ENCODE measurements around the gene MYPOP.
"Not testable (repeated sequence)": the region's sequence is repeated elsewhere in the genome, so short reads cannot be mapped to it uniquely, and the experiment has no call there.

MYPOP gene

DNA sequence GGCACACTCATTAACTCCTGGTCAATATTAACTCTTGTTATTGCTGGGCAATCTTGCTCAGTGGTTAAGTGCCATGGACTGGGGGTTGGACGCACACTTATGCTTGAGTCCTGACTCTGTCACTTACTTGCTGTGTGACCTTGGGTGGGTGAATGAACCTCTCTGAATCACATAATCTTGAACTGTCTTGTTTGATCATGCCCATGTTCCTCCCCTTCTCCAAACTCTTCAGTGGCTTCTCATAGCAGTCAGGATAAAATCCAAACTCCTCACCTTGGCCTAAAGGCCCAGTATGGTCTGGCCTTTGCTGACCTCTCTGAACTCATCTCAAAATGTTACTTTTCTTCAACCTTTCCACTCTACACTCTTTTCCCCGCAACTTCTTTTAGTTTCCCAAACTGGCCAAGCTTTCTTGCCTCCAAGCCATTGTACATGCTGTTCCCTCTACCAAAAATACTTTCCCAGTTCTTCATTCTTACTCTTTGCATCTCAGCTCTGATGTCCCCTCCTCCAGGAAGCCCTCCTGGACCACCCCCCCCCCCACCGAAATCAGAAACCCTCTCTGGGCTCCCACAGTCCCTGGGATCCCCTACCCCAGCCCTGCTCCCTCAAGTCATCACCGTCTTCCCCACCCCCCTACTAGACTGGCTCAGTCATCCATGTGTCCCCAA lies 2.4 kb downstream of the MYPOP start:
- DNase-seq = no peak
- peaks cover 4% of the 10 kb centered on the region; the same call in 1 of the 2 replicates for H4K20me1 ChIP-seq (ENCODE audit: insufficient read depth, low read length)

DNA sequence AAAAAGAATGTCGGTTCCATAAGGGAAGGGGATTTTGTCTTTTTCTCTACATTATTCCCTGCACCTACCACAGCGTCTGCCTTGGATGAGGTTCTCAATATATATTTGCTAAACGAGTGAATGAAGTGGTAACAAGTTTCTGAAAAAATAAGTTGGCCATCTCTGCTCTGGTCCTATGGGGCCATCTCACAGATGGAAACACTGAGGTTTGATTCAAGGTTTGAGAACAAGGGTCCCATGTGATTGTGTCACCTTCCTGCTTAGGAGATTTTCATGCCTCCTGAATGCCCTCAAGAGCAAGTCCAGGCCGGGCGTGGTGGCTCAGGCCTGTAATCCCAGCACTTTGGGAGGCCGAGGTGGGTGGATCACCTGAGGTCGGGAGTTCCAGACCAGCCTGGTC lies 3.2 kb downstream of the MYPOP start:
- H3K79me2 ChIP-seq (ENCODE audit: insufficient read depth, low read length) = peaks cover 28% of the 10 kb centered on the region
- H3K27ac ChIP-seq (ENCODE audit: low read length) = no peak overlapping the region
- H3K4me2 ChIP-seq (ENCODE audit: insufficient read depth, low read length) = no peak overlapping the region
- DNase-seq (no peak), ATAC-seq (ENCODE audit: insufficient read depth, low read depth) (no peak)
- no peak overlapping the region for H3K9ac ChIP-seq (ENCODE audit: low read depth, low read length)
- no peak overlapping the region for H2AFZ ChIP-seq (ENCODE audit: low read depth, low read length)
- no peaks in the 10 kb centered on the region for H3K27me3 ChIP-seq (ENCODE audit: insufficient read depth, low read length, poor library complexity)
- TF ChIP-seq, protein P1, sequence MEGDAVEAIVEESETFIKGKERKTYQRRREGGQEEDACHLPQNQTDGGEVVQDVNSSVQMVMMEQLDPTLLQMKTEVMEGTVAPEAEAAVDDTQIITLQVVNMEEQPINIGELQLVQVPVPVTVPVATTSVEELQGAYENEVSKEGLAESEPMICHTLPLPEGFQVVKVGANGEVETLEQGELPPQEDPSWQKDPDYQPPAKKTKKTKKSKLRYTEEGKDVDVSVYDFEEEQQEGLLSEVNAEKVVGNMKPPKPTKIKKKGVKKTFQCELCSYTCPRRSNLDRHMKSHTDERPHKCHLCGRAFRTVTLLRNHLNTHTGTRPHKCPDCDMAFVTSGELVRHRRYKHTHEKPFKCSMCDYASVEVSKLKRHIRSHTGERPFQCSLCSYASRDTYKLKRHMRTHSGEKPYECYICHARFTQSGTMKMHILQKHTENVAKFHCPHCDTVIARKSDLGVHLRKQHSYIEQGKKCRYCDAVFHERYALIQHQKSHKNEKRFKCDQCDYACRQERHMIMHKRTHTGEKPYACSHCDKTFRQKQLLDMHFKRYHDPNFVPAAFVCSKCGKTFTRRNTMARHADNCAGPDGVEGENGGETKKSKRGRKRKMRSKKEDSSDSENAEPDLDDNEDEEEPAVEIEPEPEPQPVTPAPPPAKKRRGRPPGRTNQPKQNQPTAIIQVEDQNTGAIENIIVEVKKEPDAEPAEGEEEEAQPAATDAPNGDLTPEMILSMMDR (IDR thresholded peaks at IDR 0.05; ENCODE audit: borderline replicate concordance, extremely low read depth, low read length, poor library complexity, severe bottlenecking) = no peak
- TF ChIP-seq EZH2 (IDR thresholded peaks at IDR 0.05; ENCODE audit: borderline replicate concordance, low read depth, low read length, severe bottlenecking) = no peak
- H3K4me1 ChIP-seq (ENCODE audit: insufficient read depth, low read length) = peaks cover 27% of the 10 kb centered on the region
- peaks cover 51% of the 10 kb centered on the region for H3K36me3 ChIP-seq (ENCODE audit: insufficient read depth, low read length)
- H4K20me1 ChIP-seq (ENCODE audit: insufficient read depth, low read length) = peaks cover 4% of the 10 kb centered on the region; the same call in 1 of the 2 replicates
- H3K4me3 ChIP-seq (ENCODE audit: low read depth in 1 of 2, low read length in 2 of 2) = no peak overlapping the region
- H3K9me3 ChIP-seq (ENCODE audit: insufficient read depth, low read length, severe bottlenecking) = no peaks in the 10 kb centered on the region

More for the DNA sequence above, 2.4 kb downstream of the MYPOP start:
- H3K9ac ChIP-seq (ENCODE audit: low read depth, low read length) = no peak overlapping the region
- TF ChIP-seq, protein P1 (IDR thresholded peaks at IDR 0.05; ENCODE audit: borderline replicate concordance, extremely low read depth, low read length, poor library complexity, severe bottlenecking) = no peak
- no peak for TF ChIP-seq EZH2 (IDR thresholded peaks at IDR 0.05; ENCODE audit: borderline replicate concordance, low read depth, low read length, severe bottlenecking)
- no peak overlapping the region for H2AFZ ChIP-seq (ENCODE audit: low read depth, low read length)
- H3K79me2 ChIP-seq (ENCODE audit: insufficient read depth, low read length) = peaks cover 28% of the 10 kb centered on the region
- ATAC-seq (ENCODE audit: insufficient read depth, low read depth) = no peak
- peaks cover 27% of the 10 kb centered on the region for H3K4me1 ChIP-seq (ENCODE audit: insufficient read depth, low read length)
- H3K9me3 ChIP-seq (ENCODE audit: insufficient read depth, low read length, severe bottlenecking) = no peaks in the 10 kb centered on the region
- peaks cover 49% of the 10 kb centered on the region for H3K36me3 ChIP-seq (ENCODE audit: insufficient read depth, low read length)
- H3K4me3 ChIP-seq (ENCODE audit: low read depth in 1 of 2, low read length in 2 of 2) = no peak overlapping the region
- no peaks in the 10 kb centered on the region for H3K27me3 ChIP-seq (ENCODE audit: insufficient read depth, low read length, poor library complexity)
- H3K4me2 ChIP-seq (ENCODE audit: insufficient read depth, low read length) = peak overlapping the region; percentile 68; the same call in 1 of the 2 replicates
- no peak overlapping the region for H3K27ac ChIP-seq (ENCODE audit: low read length)

- DNase-seq (no peak), ATAC-seq (ENCODE audit: insufficient read depth, low read depth) (no peak)
- Histone ChIP-seq H3K9ac (ENCODE audit: low read depth, low read length) (no peak overlapping the region), H3K27ac (ENCODE audit: low read length) (no peak overlapping the region), H3K36me3 (ENCODE audit: insufficient read depth, low read length) (peaks cover 51% of the 10 kb centered on the region), H2AFZ (ENCODE audit: low read depth, low read length) (no peak overlapping the region), H3K9me3 (ENCODE audit: insufficient read depth, low read length, severe bottlenecking) (no peaks in the 10 kb centered on the region), H3K27me3 (ENCODE audit: insufficient read depth, low read length, poor library complexity) (no peaks in the 10 kb centered on the region), H3K4me3 (ENCODE audit: low read depth in 1 of 2, low read length in 2 of 2) (no peak overlapping the region), H3K79me2 (ENCODE audit: insufficient read depth, low read length) (peaks cover 27% of the 10 kb centered on the region), H3K4me1 (ENCODE audit: insufficient read depth, low read length) (peaks cover 16% of the 10 kb centered on the region), H4K20me1 (ENCODE audit: insufficient read depth, low read length) (peaks cover 4% of the 10 kb centered on the region; the same call in 1 of the 2 replicates), H3K4me2 (ENCODE audit: insufficient read depth, low read length) (no peak overlapping the region)
- TF ChIP-seq, protein P1 (IDR thresholded peaks at IDR 0.05; ENCODE audit: borderline replicate concordance, extremely low read depth, low read length, poor library complexity, severe bottlenecking) = no peak
These were observed 5.1 kb downstream of the MYPOP start for GRCh38 chr19:45897261-45897812.

DNA sequence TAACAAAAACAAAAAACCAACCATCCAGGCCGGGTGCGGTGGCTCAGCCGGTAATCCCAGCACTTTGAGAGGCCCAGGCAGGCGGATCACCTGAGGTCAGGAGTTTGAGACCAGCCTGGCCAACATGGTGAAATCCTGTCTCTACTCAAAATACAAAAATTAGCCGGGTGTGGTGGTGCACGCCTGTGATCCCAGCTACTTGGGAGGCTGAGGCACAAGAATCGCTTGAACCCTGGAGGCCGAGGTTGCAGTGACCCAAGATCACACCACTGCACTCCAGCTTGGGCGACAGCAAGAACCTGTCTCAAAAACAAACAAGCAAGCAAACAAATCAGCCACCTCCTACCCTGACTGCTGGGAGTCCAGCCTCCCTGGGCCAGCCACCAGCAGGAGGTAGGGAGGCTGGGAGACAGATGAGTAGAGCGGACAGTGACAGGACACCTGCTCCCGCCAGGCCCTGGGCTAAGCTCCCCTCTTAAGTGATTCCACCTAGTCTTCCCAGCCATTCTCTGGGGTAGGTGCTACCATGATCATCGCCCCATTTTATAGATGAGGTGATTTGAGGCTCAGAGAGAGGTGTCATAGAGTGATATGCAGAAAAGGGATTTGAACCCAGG lies 6.3 kb downstream of the MYPOP start:
- Histone ChIP-seq H3K4me1 (ENCODE audit: insufficient read depth, low read length) (peaks cover 10% of the 10 kb centered on the region), H3K79me2 (ENCODE audit: insufficient read depth, low read length) (peaks cover 16% of the 10 kb centered on the region), H3K36me3 (ENCODE audit: insufficient read depth, low read length) (peaks cover 49% of the 10 kb centered on the region)
- DNase-seq; H3K9me3 ChIP-seq (ENCODE audit: insufficient read depth, low read length, severe bottlenecking); ATAC-seq (ENCODE audit: insufficient read depth, low read depth); H4K20me1 ChIP-seq (ENCODE audit: insufficient read depth, low read length); H3K27ac ChIP-seq (ENCODE audit: low read length); H3K4me3 ChIP-seq (ENCODE audit: low read depth in 1 of 2, low read length in 2 of 2); H3K4me2 ChIP-seq (ENCODE audit: insufficient read depth, low read length); H2AFZ ChIP-seq (ENCODE audit: low read depth, low read length); H3K27me3 ChIP-seq (ENCODE audit: insufficient read depth, low read length, poor library complexity); H3K9ac ChIP-seq (ENCODE audit: low read depth, low read length): not testable (repeated sequence)

All from DND-41 (cell line).